Urinary bladder (tissue), 4 donors: Measurements from ENCODE around the gene WEE2. TPM values are rescaled to one million over a fixed set of nuclear protein-coding genes. Genes with fewer than 3 reads are reported as not detected.
"Not testable (repeated sequence)": the region's sequence is repeated elsewhere in the genome, so short reads cannot be mapped to it uniquely, and the experiment has no call there.

Source experiments
- DNase-seq: peaks from one replicate; pipeline ENCODE4 v3.0.0-alpha.2; 2015; ENCODE audit errors: extremely low spot score
- H3K27ac ChIP-seq: one replicate; pipeline ENCODE4 v1.5.1; 2013; ENCODE audit warnings: low read depth, mild to moderate bottlenecking, moderate library complexity
- H3K36me3 ChIP-seq: one replicate; pipeline ENCODE4 v1.6.1; 2013; ENCODE audit warnings: mild to moderate bottlenecking, moderate library complexity; ENCODE audit not compliant: insufficient read depth
- H3K4me1 ChIP-seq: one replicate; pipeline ENCODE4 v1.6.1; 2013; ENCODE audit warnings: mild to moderate bottlenecking, moderate library complexity; ENCODE audit not compliant: insufficient read depth
- H3K4me3 ChIP-seq: one replicate; pipeline ENCODE4 v1.5.1; 2013; ENCODE audit warnings: low read depth, low read length
- WGBS: extraction: QIAGEN DNeasy Blood & Tissue Kit; methylation state at CpG from one replicate; pipeline ENCODE4 v1.1.7; 2013; 5-methylcytosine and 5-hydroxymethylcytosine counted together
- polyA plus RNA-seq: library from polyadenylated mRNA; stranded (reverse); fragments of 200-250 nt; gene quantifications from one replicate; pipeline ENCODE4 v1.2.3, GENCODE V29; 2013
- total RNA-seq: library from RNA; depleted of rRNA; stranded (reverse); fragments of >200 nt; gene quantifications from one replicate; pipeline ENCODE4 v1.2.3, GENCODE V29; 2014
- donor health status: healthy with polysubstance abuse.
- donor health status: healthy.

WEE2 gene
- total and polyA plus RNA-seq, 2 donors = 0.42 TPM; not detected in 1

DNA sequence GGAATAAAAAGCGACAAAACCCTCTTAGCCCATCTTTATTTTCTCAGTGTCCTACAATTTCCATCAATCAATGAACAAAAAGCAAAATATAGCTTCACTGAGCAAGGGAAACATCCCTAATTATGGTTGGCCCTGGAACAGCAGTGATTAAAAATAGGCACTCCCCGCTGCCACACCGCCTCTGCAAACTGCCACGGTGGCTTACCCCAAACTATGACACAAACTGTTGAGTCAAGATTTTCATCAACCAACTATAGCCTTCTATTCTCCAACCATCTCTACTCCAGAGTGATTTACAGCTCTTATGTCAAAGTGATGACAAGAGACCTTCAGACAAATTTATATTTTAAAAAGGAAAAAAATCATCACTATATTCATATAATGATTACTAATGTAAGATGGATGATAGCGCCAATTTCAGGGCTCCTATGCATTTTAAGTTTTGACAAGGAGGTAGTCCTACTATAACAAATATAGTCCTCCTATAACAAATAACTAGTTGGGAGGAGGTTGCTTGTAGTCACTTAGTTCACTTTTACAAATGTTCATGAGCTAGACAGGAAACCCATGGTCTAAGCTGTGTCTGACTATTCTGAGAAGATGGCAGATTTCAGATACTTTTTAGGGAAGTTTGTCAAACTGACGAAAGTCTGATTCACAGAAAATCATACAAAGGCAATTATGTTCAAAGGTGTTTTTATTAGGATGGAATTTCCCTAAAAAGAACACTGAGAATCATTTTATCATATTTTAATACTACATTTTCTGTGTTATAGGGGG lies 32.5 kb upstream of the WEE2 start:
- no peak overlapping the region for H3K27ac ChIP-seq
- no peak for DNase-seq
- H3K36me3 ChIP-seq = no peaks in the 10 kb centered on the region
- 92% methylated on average over 6 of the region's 6 CpGs for WGBS
- no peaks in the 10 kb centered on the region for H3K4me1 ChIP-seq
- H3K4me3 ChIP-seq = no peak overlapping the region

DNA sequence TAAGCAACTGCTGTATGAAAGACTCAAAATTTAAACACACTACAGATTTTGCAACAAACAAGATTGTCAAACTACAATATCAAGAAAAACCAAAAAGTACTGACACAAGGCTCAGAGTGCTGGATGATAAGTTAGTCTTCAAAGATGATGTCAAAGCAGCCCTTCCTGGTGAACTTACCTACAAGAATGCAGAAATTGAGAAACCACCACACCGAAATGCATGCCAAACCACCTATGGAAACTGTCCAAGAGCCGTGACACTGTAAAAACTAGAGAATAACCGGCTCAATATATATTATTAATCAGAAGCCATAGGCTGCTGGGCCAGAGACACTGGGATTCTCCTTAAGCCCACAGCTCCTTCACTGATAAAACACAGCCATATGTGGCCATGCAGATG lies 31.5 kb upstream of the WEE2 start:
- H3K27ac ChIP-seq = no peak overlapping the region
- H3K4me1 ChIP-seq = no peaks in the 10 kb centered on the region
- 86% methylated on average over 3 of the region's 3 CpGs for WGBS
- no peaks in the 10 kb centered on the region for H3K36me3 ChIP-seq
- H3K4me3 ChIP-seq = no peak overlapping the region
- no peak for DNase-seq

DNA sequence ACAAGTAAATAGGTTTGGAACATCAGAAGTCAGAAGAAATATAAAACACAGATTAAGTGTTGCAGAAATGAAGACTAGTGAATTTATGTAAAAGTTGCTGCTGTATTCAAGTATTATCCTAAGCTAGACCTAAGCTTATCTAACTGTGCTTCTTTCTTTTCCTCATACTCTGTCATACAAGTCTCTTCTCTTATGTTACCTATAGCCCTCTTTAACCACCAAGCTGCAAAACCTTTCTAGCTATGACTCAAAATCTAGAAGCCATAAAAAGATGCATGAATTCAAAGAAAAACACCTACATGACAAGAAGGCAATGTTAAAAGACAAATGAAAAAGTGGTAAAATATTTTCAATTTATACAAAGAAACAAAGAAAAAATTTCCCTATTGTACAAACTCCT lies 29.1 kb upstream of the WEE2 start:
- Histone ChIP-seq H3K36me3 (no peaks in the 10 kb centered on the region), H3K4me3 (no peak overlapping the region), H3K27ac (no peak overlapping the region), H3K4me1 (no peaks in the 10 kb centered on the region)
- DNase-seq = no peak

DNA sequence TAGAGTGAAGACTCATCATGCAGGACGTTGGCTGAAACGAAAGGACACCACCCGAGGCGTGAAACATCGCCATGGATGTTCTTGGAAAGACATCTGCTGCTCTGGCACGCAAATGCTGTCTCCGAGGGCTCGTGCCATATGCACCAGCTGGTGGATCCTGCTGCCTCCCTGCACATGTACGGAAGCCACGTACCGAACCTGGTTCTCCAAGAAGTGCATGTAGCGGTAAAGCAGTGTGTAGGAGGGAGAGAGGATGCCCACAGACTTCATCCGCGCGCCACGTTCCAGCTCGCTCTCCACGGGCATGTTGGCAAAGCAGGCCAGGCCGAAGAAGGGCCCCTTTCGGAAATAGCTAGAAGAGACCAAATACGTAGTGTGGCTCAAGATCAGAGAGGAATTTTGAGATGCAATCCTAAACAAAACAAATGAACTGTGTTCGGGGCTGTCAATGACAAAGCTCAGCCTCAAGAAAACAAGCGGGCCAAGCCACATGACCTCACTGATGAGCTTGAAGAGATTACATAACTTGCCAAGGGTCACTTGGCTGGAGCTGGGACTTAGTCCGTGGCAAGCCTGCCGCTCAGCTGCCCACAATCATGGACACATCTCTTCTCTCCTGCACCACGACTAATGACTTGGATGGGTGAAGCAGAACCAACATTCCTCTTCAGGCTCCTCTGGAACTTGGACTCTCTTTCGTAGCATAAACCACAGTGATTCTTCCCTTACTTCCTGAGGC lies 22.7 kb upstream of the WEE2 start:
- Histone ChIP-seq H3K36me3 (no peaks in the 10 kb centered on the region), H3K4me3 (no peak overlapping the region)
- WGBS = 90% methylated on average over 27 of the region's 27 CpGs

DNA sequence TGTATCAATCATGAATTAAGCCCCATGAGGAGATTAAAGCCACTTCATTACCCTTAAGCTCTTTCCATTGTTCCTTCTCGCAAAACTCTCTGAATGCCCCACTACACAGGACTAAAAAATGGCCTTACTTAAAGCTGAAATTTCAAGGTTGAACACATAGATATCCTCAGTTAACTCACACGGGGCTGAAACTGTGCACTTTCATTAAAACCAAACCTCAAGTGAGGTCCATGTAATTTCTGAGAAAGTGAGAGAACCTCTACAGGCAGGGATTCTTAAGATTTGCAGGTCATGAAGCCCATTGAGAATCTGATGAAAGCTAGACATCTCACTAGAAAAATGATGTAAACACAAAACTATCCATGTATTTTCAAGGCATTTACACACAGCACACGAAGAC lies 22.1 kb upstream of the WEE2 start:
- Histone ChIP-seq H3K4me3 (no peak overlapping the region), H3K36me3 (no peaks in the 10 kb centered on the region), H3K27ac (no peak overlapping the region), H3K4me1 (no peaks in the 10 kb centered on the region)
- no peak for DNase-seq
- WGBS = 94% methylated on average over 3 of the region's 3 CpGs

More for the DNA sequence above, 22.7 kb upstream of the WEE2 start:
- H3K4me1 ChIP-seq = no peaks in the 10 kb centered on the region
- no peak for DNase-seq
- H3K27ac ChIP-seq = no peak overlapping the region

DNA sequence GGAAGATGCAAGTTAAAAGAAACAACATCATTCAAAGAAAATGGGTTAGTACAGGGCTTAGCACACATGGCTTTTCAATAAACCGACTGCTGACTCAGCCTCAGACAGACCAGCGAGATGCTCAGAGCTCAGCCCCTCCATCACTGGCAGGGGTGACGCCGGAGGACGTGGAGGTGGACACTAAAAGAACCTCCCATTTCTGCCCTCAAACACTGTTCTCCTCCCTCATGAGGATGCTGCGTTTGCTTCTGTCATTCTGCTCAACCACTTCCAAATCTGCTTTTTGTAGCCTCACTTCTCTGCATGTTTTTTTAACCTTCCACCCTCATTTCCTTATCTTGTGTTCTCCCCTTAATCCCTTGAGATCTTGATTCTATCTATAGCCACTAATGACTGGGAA lies 21.5 kb upstream of the WEE2 start:
- WGBS = 60% methylated on average over 6 of the region's 6 CpGs
- no peak overlapping the region for H3K4me3 ChIP-seq

DNA sequence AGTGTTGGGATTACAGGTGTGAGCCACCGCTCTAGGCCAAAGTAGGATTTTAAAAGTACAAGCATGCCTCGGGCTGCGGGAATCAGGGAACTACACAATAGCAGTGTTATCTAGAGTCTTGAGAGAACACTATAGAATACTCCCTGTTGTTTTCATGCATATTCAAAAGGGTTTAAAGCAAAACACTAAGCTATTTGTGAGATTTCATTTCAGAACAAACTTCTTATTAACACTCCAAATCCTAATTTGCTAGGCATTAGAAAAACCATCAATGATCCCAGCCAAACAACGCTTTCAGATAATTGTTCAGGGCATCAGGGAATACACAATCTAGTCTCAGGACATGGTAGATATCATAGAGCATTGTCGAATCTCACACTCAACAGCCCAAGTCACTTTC lies 20.1 kb upstream of the WEE2 start:
- DNase-seq = no peak
- H3K4me3 ChIP-seq = no peak overlapping the region
- no peaks in the 10 kb centered on the region for H3K36me3 ChIP-seq
- H3K27ac ChIP-seq = no peak overlapping the region
- 95% methylated on average over 5 of the region's 5 CpGs for WGBS
- no peaks in the 10 kb centered on the region for H3K4me1 ChIP-seq

More for the DNA sequence above, 21.5 kb upstream of the WEE2 start:
- Histone ChIP-seq H3K4me1 (no peaks in the 10 kb centered on the region), H3K27ac (no peak overlapping the region), H3K36me3 (no peaks in the 10 kb centered on the region)
- no peak for DNase-seq

DNA sequence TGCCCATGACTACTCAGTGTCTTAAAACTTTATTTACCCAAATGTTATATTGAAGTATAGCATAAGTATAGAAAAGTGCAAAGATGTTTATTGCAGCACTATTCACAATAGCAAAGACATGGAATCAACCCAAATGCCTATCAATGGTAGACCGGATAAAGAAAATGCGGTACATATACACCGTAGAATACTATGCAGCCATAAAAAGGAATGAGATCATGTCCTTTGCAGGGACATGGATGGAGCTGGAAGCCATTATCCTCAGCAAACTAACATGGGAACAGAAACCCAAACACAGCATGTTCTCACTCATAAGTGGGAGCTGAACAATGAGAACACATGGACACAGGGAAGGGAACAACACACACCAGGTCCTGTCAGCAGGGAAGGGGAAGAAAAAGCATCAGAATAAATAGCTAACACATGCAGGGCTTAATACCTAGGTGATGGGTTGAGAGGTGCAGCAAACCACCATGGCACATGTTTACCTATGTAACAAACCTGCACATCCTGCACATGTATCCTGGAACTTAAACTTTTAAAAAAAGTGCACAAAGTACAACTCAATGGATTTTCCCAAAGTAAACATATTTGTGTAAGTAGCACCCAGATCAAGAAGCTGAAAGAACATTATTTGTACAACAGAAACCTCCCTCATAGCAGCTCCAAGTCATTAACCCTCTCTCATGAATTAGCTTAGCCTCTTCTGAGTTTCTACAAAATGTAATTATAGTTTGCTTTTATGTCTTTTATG lies 18.9 kb upstream of the WEE2 start:
- not testable (repeated sequence) for H3K36me3 ChIP-seq, H3K4me1 ChIP-seq, H3K4me3 ChIP-seq, H3K27ac ChIP-seq, DNase-seq
- 98% methylated on average over 3 of the region's 3 CpGs for WGBS

DNA sequence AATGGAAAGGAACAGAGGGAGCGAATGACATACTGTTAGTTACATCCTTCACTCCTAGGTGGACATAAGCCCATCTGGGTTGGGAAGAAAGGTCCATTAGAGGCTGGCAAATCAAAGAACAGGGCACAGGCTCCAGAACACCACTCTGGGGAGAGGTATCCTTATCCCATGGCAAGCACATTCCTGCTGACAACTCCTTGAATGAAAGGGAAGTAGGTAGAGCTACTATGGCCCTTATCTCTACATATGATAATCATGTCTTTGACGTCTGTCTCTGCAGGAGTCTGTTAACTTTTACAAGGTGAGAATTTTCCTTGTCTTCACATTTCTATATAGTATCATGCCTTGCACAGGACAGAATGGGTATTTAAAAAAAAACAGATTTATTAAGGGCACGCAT lies 16.6 kb upstream of the WEE2 start:
- Histone ChIP-seq H3K4me3 (no peak overlapping the region), H3K4me1 (no peaks in the 10 kb centered on the region), H3K36me3 (no peaks in the 10 kb centered on the region), H3K27ac (no peak overlapping the region)
- WGBS = 78% methylated on average over 3 of the region's 3 CpGs
- no peak for DNase-seq

DNA sequence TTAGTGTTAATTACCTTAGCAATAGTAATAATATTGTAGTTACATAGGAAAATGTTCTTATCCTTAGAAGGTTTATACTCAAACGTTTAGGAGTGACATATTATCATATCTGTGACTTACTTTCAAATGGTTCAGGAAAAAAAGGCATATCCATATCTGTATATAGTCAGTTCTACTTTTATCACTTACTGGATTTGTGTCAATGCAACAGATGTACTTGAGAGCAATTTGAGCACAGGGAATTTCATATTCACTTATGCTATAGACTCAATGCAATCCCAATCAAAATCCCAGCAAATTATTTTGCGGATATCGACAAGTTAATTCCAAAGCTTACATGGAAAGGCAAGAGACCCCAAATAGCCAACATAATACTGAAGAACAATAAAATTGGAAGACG lies 16.2 kb upstream of the WEE2 start:
- no peaks in the 10 kb centered on the region for H3K4me1 ChIP-seq
- no peak overlapping the region for H3K27ac ChIP-seq
- no peaks in the 10 kb centered on the region for H3K36me3 ChIP-seq
- H3K4me3 ChIP-seq = no peak overlapping the region
- 86% methylated on average over 4 of the region's 4 CpGs for WGBS
- DNase-seq = no peak

DNA sequence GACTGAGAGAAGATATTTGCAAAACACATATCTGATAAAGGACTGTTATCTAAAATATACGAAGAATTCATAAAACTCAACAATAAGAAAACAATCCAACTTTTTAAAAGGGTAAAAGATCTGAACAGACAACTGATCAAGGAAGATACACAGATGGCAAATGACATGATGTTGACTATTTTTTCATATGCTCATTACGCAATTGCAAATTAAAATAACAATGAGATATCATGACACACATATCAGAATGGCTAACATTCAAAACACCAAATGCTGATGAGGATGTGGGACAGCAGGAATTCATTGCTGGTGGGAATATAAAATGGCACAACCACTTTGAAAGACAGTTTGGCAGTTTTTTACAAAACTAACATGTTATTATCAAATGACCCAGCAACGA lies 15.1 kb upstream of the WEE2 start:
- DNase-seq = no peak
- Histone ChIP-seq H3K4me1 (no peaks in the 10 kb centered on the region), H3K27ac (no peak overlapping the region), H3K36me3 (no peaks in the 10 kb centered on the region), H3K4me3 (no peak overlapping the region)
- WGBS = 85% methylated on average over 3 of the region's 3 CpGs

DNA sequence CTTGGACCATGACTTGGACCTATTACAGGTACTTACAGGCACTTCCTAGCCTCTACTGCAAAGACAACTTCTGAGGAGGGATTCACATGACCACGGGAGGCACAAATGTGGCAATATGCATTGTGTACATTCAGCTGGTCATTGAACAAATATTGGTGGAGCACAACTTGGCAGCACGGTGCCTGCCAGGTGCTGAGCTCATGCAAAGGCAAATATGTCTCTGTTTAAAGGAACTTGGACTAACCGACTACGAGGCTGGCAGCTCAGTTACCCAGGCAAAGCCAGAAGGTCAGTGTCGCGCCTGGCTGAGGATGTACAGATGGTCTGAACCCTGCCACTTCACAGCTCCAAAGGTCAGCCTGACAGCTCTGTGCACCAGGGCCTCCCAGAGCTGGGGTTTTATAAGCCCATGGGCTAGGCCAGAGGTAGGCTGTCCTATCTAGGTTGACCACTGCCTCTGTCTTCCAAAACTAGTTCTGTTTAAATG lies 12.3 kb upstream of the WEE2 start:
- H3K4me1 ChIP-seq = no peaks in the 10 kb centered on the region

DNA sequence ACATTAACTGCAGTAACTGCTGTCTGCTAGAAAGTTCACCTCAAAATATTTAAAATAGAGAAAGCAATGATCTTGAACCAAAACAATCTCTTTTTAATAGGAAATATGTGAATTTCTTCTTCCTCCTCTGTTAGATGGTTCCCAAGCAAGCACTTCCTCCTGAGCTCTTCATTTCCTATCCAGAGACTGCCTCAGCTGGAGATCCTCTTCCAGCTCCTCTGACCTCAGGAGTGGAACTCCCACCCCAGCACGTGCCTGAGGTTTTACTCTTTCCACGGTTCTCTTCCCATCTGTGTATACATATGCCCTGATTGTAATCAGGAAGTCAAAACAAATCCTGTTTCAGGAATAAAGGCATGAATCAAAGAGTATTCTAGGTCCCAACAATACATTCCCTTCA lies 11.8 kb upstream of the WEE2 start:
- Histone ChIP-seq H3K27ac (no peak overlapping the region), H3K4me3 (no peak overlapping the region), H3K36me3 (no peaks in the 10 kb centered on the region), H3K4me1 (no peaks in the 10 kb centered on the region)
- WGBS = 36% methylated on average over 2 of the region's 2 CpGs
- no peak for DNase-seq

More for the DNA sequence above, 12.3 kb upstream of the WEE2 start:
- Histone ChIP-seq H3K27ac (no peak overlapping the region), H3K4me3 (no peak overlapping the region), H3K36me3 (no peaks in the 10 kb centered on the region)
- no peak for DNase-seq
- 75% methylated on average over 6 of the region's 6 CpGs for WGBS
